Measurements from ENCODE around the gene NENF. TPM values are rescaled to one million over a fixed set of nuclear protein-coding genes. Genes with fewer than 3 reads are reported as not detected.
"Not testable (repeated sequence)": the region's sequence is repeated elsewhere in the genome, so short reads cannot be mapped to it uniquely, and the experiment has no call there.

NENF gene
- total RNA-seq, 1 donor from 2014 or later, result 88.2 TPM

DNA sequence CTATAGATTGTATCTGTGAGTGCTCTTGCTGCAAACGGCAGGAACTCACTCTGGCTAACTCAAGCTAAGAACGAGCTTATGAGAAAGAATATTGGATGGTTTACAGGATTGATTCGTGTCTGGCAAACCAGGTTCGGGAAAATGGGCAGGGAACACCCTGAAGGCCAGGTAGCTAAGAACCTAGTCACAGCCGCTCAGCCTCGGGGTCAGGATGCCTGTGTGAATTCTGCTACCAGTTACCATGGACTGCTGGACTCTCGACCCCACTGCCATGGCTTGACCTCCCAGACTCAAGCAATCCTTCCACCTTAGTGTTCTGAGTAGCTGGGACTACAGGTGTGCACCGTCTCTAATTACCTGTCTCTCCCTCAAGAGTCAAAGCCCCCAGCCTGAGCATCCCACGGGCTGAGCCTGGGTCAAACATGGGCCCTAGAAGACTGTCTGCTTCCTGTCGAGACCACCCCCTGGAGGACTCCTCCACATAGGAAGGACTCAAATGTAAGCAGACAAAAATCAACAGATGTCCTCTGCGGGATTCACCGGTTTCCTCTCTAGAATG lies 45.8 kb downstream of the NENF start:
- Histone ChIP-seq H3K4me3 (ENCODE audit: low read length in 3 of 3) (no peak overlapping the region), H3K9me3 (ENCODE audit: control insufficient read depth in 3 of 3, low read length in 3 of 3) (no peaks in the 10 kb centered on the region), H3K27ac (ENCODE audit: low read depth, low read length) (no peak overlapping the region), H3K36me3 (ENCODE audit: control insufficient read depth in 3 of 3, insufficient read depth in 3 of 3, low read length in 3 of 3) (no peaks in the 10 kb centered on the region), H3K9ac (ENCODE audit: low read depth in 1 of 3, low read length in 3 of 3) (no peak overlapping the region), H3K27me3 (ENCODE audit: control insufficient read depth in 3 of 3, insufficient read depth in 3 of 3, low read length in 3 of 3) (peaks cover 0 to 2% (median 0%) of the 10 kb centered on the region in 3 donors), H3K4me1 (ENCODE audit: control insufficient read depth in 3 of 3, insufficient read depth in 3 of 3, low read length in 3 of 3) (peaks cover 0 to 10% (median 0%) of the 10 kb centered on the region in 3 donors)

- H3K4me1 ChIP-seq (ENCODE audit: control insufficient read depth in 3 of 3, insufficient read depth in 3 of 3, low read length in 3 of 3), result peaks cover 0 to 10% (median 0%) of the 10 kb centered on the region in 3 donors
Observed at GRCh38 chr1:212479188-212479587, 46.5 kb downstream of the NENF start.

DNA sequence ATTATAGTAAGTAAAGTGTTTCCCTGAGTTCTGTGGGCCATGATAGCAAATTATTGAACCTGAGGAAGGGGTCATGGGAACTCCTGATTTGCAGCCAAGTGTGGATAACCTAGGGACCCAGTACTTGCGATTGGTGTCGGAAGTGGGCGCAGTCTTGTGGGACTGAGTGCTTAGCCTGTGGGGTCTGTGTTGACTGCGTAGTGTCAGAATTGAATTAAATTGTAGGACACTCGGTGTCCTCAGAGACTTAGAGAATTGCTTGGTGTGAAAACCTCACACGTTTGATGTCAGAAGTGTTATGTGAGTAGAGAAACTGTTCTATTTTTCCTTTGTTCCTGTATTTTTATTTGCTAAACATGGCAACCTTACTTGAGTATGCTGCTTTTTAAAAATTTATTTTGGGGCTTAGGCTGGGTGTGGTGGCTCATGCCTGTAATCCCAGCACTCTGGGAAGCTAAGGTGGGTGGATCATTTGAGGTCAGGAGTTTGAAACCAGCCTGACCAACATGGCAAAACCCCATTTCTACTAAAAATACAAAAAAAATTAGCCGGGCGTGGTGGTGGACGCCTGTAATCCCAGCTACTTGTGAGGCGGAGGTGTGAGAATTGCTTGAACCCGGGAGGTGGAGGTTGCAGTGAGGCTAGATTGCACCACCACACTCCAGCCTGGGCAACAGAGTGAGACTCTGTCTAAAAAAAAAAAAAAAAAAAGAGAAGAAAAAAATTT lies 48.2 kb downstream of the NENF start:
- H3K36me3 ChIP-seq (ENCODE audit: control insufficient read depth in 3 of 3, insufficient read depth in 3 of 3, low read length in 3 of 3); H3K4me3 ChIP-seq (ENCODE audit: low read length in 3 of 3): not testable (repeated sequence)

More at GRCh38 chr1:212479188-212479587, 46.5 kb downstream of the NENF start:
- no peak overlapping the region for H3K4me3 ChIP-seq (ENCODE audit: low read length in 3 of 3)
- peaks cover 0 to 2% (median 0%) of the 10 kb centered on the region in 3 donors for H3K27me3 ChIP-seq (ENCODE audit: control insufficient read depth in 3 of 3, insufficient read depth in 3 of 3, low read length in 3 of 3)
- H3K9me3 ChIP-seq (ENCODE audit: control insufficient read depth in 3 of 3, low read length in 3 of 3), result no peaks in the 10 kb centered on the region
- no peaks in the 10 kb centered on the region for H3K36me3 ChIP-seq (ENCODE audit: control insufficient read depth in 3 of 3, insufficient read depth in 3 of 3, low read length in 3 of 3)
- no peak overlapping the region for H3K27ac ChIP-seq (ENCODE audit: low read depth, low read length)
- no peak overlapping the region for H3K9ac ChIP-seq (ENCODE audit: low read depth in 1 of 3, low read length in 3 of 3)

DNA sequence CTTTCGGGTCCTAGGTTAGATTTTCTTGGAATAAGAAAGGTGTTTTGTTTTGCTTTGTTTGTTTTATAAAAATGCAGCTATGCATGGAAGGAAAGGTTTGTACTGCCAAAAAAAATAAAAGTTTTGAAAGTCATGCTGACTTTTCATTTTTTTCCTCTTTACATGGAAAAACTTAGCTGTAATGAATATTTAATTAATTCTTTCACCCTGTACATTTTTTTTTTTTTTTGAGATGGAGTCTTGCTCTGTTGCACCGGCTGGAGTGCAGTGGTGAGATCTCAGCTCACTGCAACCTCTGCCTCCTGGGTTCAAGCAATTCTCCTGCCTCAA lies 48.7 kb downstream of the NENF start:
- Histone ChIP-seq H3K27ac (ENCODE audit: low read depth, low read length) (no peak overlapping the region), H3K9me3 (ENCODE audit: control insufficient read depth in 3 of 3, low read length in 3 of 3) (no peaks in the 10 kb centered on the region), H3K4me1 (ENCODE audit: control insufficient read depth in 3 of 3, insufficient read depth in 3 of 3, low read length in 3 of 3) (peaks cover 0 to 13% (median 0%) of the 10 kb centered on the region in 3 donors), H3K9ac (ENCODE audit: low read depth in 1 of 3, low read length in 3 of 3) (no peak overlapping the region), H3K27me3 (ENCODE audit: control insufficient read depth in 3 of 3, insufficient read depth in 3 of 3, low read length in 3 of 3) (peaks cover 0 to 2% (median 2%) of the 10 kb centered on the region in 3 donors), H3K4me3 (ENCODE audit: low read length in 3 of 3) (no peak overlapping the region), H3K36me3 (ENCODE audit: control insufficient read depth in 3 of 3, insufficient read depth in 3 of 3, low read length in 3 of 3) (no peaks in the 10 kb centered on the region)

More for the DNA sequence above, 48.2 kb downstream of the NENF start:
- H3K9me3 ChIP-seq (ENCODE audit: control insufficient read depth in 3 of 3, low read length in 3 of 3); H3K9ac ChIP-seq (ENCODE audit: low read depth in 1 of 3, low read length in 3 of 3); H3K27ac ChIP-seq (ENCODE audit: low read depth, low read length); H3K27me3 ChIP-seq (ENCODE audit: control insufficient read depth in 3 of 3, insufficient read depth in 3 of 3, low read length in 3 of 3): not testable (repeated sequence)
- H3K4me1 ChIP-seq (ENCODE audit: control insufficient read depth in 3 of 3, insufficient read depth in 3 of 3, low read length in 3 of 3), result peaks cover 0 to 10% (median 0%) of the 10 kb centered on the region in 3 donors

GRCh38 chr1:212482006-212482636 lies 49.4 kb downstream of the NENF start:
- H3K9ac ChIP-seq (ENCODE audit: low read depth in 1 of 3, low read length in 3 of 3), result no peak overlapping the region
- H3K4me1 ChIP-seq (ENCODE audit: control insufficient read depth in 3 of 3, insufficient read depth in 3 of 3, low read length in 3 of 3), result peaks cover 0 to 11% (median 0%) of the 10 kb centered on the region in 3 donors
- H3K4me3 ChIP-seq (ENCODE audit: low read length in 3 of 3), result no peak overlapping the region
- H3K27ac ChIP-seq (ENCODE audit: low read depth, low read length), result no peak overlapping the region
- peaks cover 0 to 2% (median 2%) of the 10 kb centered on the region in 3 donors for H3K27me3 ChIP-seq (ENCODE audit: control insufficient read depth in 3 of 3, insufficient read depth in 3 of 3, low read length in 3 of 3)
- H3K36me3 ChIP-seq (ENCODE audit: control insufficient read depth in 3 of 3, insufficient read depth in 3 of 3, low read length in 3 of 3), result no peaks in the 10 kb centered on the region
- no peaks in the 10 kb centered on the region for H3K9me3 ChIP-seq (ENCODE audit: control insufficient read depth in 3 of 3, low read length in 3 of 3)

- Histone ChIP-seq H3K9me3 (ENCODE audit: control insufficient read depth in 3 of 3, low read length in 3 of 3) (no peaks in the 10 kb centered on the region), H3K36me3 (ENCODE audit: control insufficient read depth in 3 of 3, insufficient read depth in 3 of 3, low read length in 3 of 3) (no peaks in the 10 kb centered on the region), H3K9ac (ENCODE audit: low read depth in 1 of 3, low read length in 3 of 3) (no peak overlapping the region), H3K27ac (ENCODE audit: low read depth, low read length) (no peak overlapping the region), H3K4me1 (ENCODE audit: control insufficient read depth in 3 of 3, insufficient read depth in 3 of 3, low read length in 3 of 3) (peaks cover 0 to 8% (median 0%) of the 10 kb centered on the region in 3 donors), H3K4me3 (ENCODE audit: low read length in 3 of 3) (peak overlapping the region in 1 of 3 donors; percentile 22), H3K27me3 (ENCODE audit: control insufficient read depth in 3 of 3, insufficient read depth in 3 of 3, low read length in 3 of 3) (peaks cover 0 to 2% (median under 1%) of the 10 kb centered on the region in 3 donors)
Observed at GRCh38 chr1:212482637-212483441, 50.1 kb downstream of the NENF start.

DNA sequence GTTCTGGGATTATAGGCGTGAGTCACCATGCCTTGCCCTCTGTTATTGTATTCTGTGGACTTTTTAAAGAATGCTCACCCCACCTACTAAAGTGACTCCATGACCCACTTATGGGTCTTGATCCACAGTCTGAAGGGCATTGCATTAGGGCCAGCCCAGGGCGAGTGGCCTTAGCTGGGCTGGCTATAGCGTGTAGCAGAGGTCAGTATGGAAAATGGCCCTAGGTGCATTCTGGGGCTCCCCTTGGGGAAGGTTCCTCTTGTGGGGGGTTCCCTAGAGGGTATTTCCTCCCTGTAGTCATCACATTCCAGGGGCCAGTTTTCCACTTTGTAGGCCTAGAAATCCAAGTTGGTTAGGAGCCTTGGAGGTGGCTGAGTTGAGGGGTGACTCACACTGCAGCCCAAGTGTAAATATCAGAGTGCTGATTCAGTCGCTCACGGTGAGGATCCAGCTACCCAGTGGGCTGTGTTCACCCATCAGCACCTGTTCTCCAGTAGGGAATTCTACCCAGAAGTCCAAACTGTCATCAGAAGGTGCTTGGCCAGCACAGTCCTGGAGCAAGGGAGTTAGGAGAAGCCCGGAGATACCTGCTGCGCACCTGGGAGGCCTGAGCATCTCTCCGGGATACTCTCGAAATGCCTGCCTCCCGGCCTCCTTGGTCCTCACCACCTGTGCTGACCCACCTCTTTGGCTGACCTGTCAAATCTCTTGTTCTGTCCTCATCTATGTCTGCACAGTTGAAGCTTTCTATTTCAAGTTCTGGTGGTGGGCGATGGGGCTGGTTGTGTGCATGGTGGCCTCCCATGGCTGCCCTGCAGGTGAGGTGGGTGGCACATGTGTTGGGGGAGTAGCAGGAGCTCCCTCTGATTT lies 52.2 kb downstream of the NENF start:
- Histone ChIP-seq H3K36me3 (ENCODE audit: control insufficient read depth in 3 of 3, insufficient read depth in 3 of 3, low read length in 3 of 3) (no peaks in the 10 kb centered on the region), H3K27ac (ENCODE audit: low read depth, low read length) (no peak overlapping the region), H3K9me3 (ENCODE audit: control insufficient read depth in 3 of 3, low read length in 3 of 3) (no peaks in the 10 kb centered on the region), H3K9ac (ENCODE audit: low read depth in 1 of 3, low read length in 3 of 3) (no peak overlapping the region), H3K4me3 (ENCODE audit: low read length in 3 of 3) (no peak overlapping the region), H3K4me1 (ENCODE audit: control insufficient read depth in 3 of 3, insufficient read depth in 3 of 3, low read length in 3 of 3) (peaks cover 6 to 14% (median 11%) of the 10 kb centered on the region in 3 donors), H3K27me3 (ENCODE audit: control insufficient read depth in 3 of 3, insufficient read depth in 3 of 3, low read length in 3 of 3) (peaks cover 0 to 2% (median 0%) of the 10 kb centered on the region in 3 donors)

DNA sequence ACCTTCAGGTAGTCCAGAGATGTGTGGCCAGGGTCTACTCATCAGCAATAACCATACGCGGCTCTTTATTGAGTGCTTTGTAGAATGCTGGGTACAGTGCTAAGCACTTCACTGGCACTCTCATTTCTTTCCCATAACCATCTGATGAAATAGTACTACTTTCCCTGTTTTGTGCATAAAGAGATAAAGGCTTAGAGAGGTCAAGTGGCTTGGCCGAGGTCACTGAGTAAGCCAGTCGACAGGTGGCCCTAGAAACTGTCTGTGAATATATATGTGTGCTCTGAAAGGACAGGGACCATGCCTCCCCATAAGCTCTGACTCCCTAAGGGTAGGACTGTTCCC lies 52.8 kb downstream of the NENF start:
- H3K9me3 ChIP-seq (ENCODE audit: control insufficient read depth in 3 of 3, low read length in 3 of 3), result no peaks in the 10 kb centered on the region
- no peaks in the 10 kb centered on the region for H3K36me3 ChIP-seq (ENCODE audit: control insufficient read depth in 3 of 3, insufficient read depth in 3 of 3, low read length in 3 of 3)
- H3K9ac ChIP-seq (ENCODE audit: low read depth in 1 of 3, low read length in 3 of 3), result no peak overlapping the region
- peaks cover 0 to 2% (median 0%) of the 10 kb centered on the region in 3 donors for H3K27me3 ChIP-seq (ENCODE audit: control insufficient read depth in 3 of 3, insufficient read depth in 3 of 3, low read length in 3 of 3)
- no peak overlapping the region for H3K27ac ChIP-seq (ENCODE audit: low read depth, low read length)
- H3K4me3 ChIP-seq (ENCODE audit: low read length in 3 of 3), result no peak overlapping the region
- H3K4me1 ChIP-seq (ENCODE audit: control insufficient read depth in 3 of 3, insufficient read depth in 3 of 3, low read length in 3 of 3), result peaks cover 6 to 14% (median 11%) of the 10 kb centered on the region in 3 donors

- peaks cover 6 to 14% (median 11%) of the 10 kb centered on the region in 3 donors for H3K4me1 ChIP-seq (ENCODE audit: control insufficient read depth in 3 of 3, insufficient read depth in 3 of 3, low read length in 3 of 3)
Observed at GRCh38 chr1:212485913-212486618, 53.3 kb downstream of the NENF start.

More at GRCh38 chr1:212485913-212486618, 53.3 kb downstream of the NENF start:
- Histone ChIP-seq H3K27ac (ENCODE audit: low read depth, low read length) (no peak overlapping the region), H3K36me3 (ENCODE audit: control insufficient read depth in 3 of 3, insufficient read depth in 3 of 3, low read length in 3 of 3) (no peaks in the 10 kb centered on the region), H3K27me3 (ENCODE audit: control insufficient read depth in 3 of 3, insufficient read depth in 3 of 3, low read length in 3 of 3) (peaks cover 0 to 2% (median 0%) of the 10 kb centered on the region in 3 donors), H3K9me3 (ENCODE audit: control insufficient read depth in 3 of 3, low read length in 3 of 3) (no peaks in the 10 kb centered on the region), H3K9ac (ENCODE audit: low read depth in 1 of 3, low read length in 3 of 3) (no peak overlapping the region), H3K4me3 (ENCODE audit: low read length in 3 of 3) (no peak overlapping the region)

All from skeletal muscle tissue (tissue), 4 donors.